SJSA1 (cell line): ENCODE results near the gene ITPKC. TPM values are rescaled to one million over a fixed set of nuclear protein-coding genes. Genes with fewer than 3 reads are reported as not detected.

Experiments
- DNase-seq, 2 experiments: peaks; one replicate each; pipeline ENCODE4 v3.0.0-alpha.2; 2015 to 2020; ENCODE audit warnings: low spot score in 2 of 2, low read depth in 1 of 2
- H3K27ac ChIP-seq: fragments of 250-450 bp; sonication (Bioruptor Pico); 2 replicates; pipeline ENCODE4 v1.5.1; 2020; ENCODE audit warnings: mild to moderate bottlenecking, moderate library complexity
- H3K27me3 ChIP-seq: fragments of 250-450 bp; sonication (Bioruptor Pico); replicated peaks from 2 replicates; pipeline ENCODE4 v1.5.1; 2020; ENCODE audit warnings: mild to moderate bottlenecking, moderate library complexity
- H3K36me3 ChIP-seq: fragments of 250-450 bp; sonication (Bioruptor Pico); 2 replicates; pipeline ENCODE4 v1.5.1; 2020; ENCODE audit warnings: mild to moderate bottlenecking
- H3K4me1 ChIP-seq: fragments of 250-450 bp; sonication (Bioruptor Pico); replicated peaks from 2 replicates; pipeline ENCODE4 v1.6.1; 2021; ENCODE audit warnings: mild to moderate bottlenecking
- H3K4me3 ChIP-seq: fragments of 250-450 bp; sonication (Bioruptor Pico); 2 replicates; pipeline ENCODE4 v1.5.1; 2020; ENCODE audit warnings: mild to moderate bottlenecking
- H3K9me3 ChIP-seq: fragments of 250-450 bp; sonication (Bioruptor Pico); replicated peaks from 2 replicates; pipeline ENCODE4 v1.5.1; 2020; ENCODE audit warnings: mild to moderate bottlenecking
- total RNA-seq: library from RNA; depleted of rRNA; stranded (reverse); fragments of >200 nt; shearing (Covaris generic); gene quantifications from 2 replicates; pipeline ENCODE4 v1.2.3, GENCODE V29; 2014

Gene ITPKC
- total RNA-seq, 1 experiment from 2014 or later, result 5.4 TPM

- no peaks in the 10 kb centered on the region for H3K9me3 ChIP-seq
- peaks cover 37% of the 10 kb centered on the region for H3K4me1 ChIP-seq
- no peaks in the 10 kb centered on the region for H3K27me3 ChIP-seq
- H3K36me3 ChIP-seq, result peaks cover 4% of the 10 kb centered on the region; the same call in 1 of the 2 replicates
- peak overlapping the region; percentile 38 for H3K4me3 ChIP-seq
- peak; percentile 90 to 91 for DNase-seq
- peak overlapping the region; percentile 93 for H3K27ac ChIP-seq
Measured at GRCh38 chr19:40714441-40715299, 2.2 kb upstream of the ITPKC start.

- Histone ChIP-seq H3K27ac (peak overlapping the region; percentile 93), H3K9me3 (no peaks in the 10 kb centered on the region)
- peak; percentile 85 to 95 for DNase-seq
Measured at GRCh38 chr19:40716031-40716481, 856 bp upstream of the ITPKC start.

GRCh38 chr19:40717325-40717879, 490 bp downstream of the ITPKC start:
- H3K27ac ChIP-seq, result peak overlapping the region; percentile 93
- peak in 1 of 2 experiments; percentile 39 for DNase-seq
- H3K4me1 ChIP-seq, result peaks cover 37% of the 10 kb centered on the region
- no peaks in the 10 kb centered on the region for H3K27me3 ChIP-seq
- no peaks in the 10 kb centered on the region for H3K36me3 ChIP-seq
- H3K9me3 ChIP-seq, result no peaks in the 10 kb centered on the region
- peak overlapping the region; percentile 78 for H3K4me3 ChIP-seq

More at GRCh38 chr19:40716031-40716481, 856 bp upstream of the ITPKC start:
- no peaks in the 10 kb centered on the region for H3K27me3 ChIP-seq
- peak overlapping the region; percentile 78 for H3K4me3 ChIP-seq
- H3K4me1 ChIP-seq, result peaks cover 37% of the 10 kb centered on the region
- H3K36me3 ChIP-seq, result 0 out of 2 replicates have a peak, but pooled peaks cover 4% of the 10 kb centered on the region

GRCh38 chr19:40717880-40718773, 1.2 kb downstream of the ITPKC start:
- DNase-seq, result peak in 1 of 2 experiments; percentile 11
- H3K27ac ChIP-seq, result peak overlapping the region; percentile 93; the same call in 1 of the 2 replicates
- H3K4me1 ChIP-seq, result peaks cover 37% of the 10 kb centered on the region
- H3K9me3 ChIP-seq, result no peaks in the 10 kb centered on the region
- H3K36me3 ChIP-seq, result no peaks in the 10 kb centered on the region
- no peaks in the 10 kb centered on the region for H3K27me3 ChIP-seq
- peak overlapping the region; percentile 78 for H3K4me3 ChIP-seq

- Histone ChIP-seq H3K27me3 (no peaks in the 10 kb centered on the region), H3K4me1 (peaks cover 37% of the 10 kb centered on the region), H3K27ac (0 out of 2 replicates have a peak overlapping the region, but pooled peaks have one; percentile 9), H3K36me3 (peaks cover 5% of the 10 kb centered on the region; the same call in 1 of the 2 replicates), H3K4me3 (peak overlapping the region; percentile 78), H3K9me3 (no peaks in the 10 kb centered on the region)
- DNase-seq, result peak in 1 of 2 experiments; percentile 15
Measured at GRCh38 chr19:40718774-40719391, 2.0 kb downstream of the ITPKC start.

- Histone ChIP-seq H3K27me3 (no peaks in the 10 kb centered on the region), H3K27ac (no peak overlapping the region), H3K9me3 (no peaks in the 10 kb centered on the region), H3K4me1 (peaks cover 35% of the 10 kb centered on the region), H3K4me3 (no peak overlapping the region), H3K36me3 (peaks cover 8% of the 10 kb centered on the region; the same call in 1 of the 2 replicates)
- DNase-seq, result no peak
Measured at GRCh38 chr19:40719414-40719894, 2.5 kb downstream of the ITPKC start.

GRCh38 chr19:40721140-40721486, 4.2 kb downstream of the ITPKC start:
- Histone ChIP-seq H3K27ac (no peak overlapping the region), H3K4me3 (no peak overlapping the region)
- no peak for DNase-seq

GRCh38 chr19:40721936-40722661, 5.2 kb downstream of the ITPKC start:
- no peak overlapping the region for H3K4me3 ChIP-seq

More at GRCh38 chr19:40721140-40721486, 4.2 kb downstream of the ITPKC start:
- peaks cover 22% of the 10 kb centered on the region for H3K4me1 ChIP-seq
- H3K27me3 ChIP-seq, result no peaks in the 10 kb centered on the region
- H3K9me3 ChIP-seq, result no peaks in the 10 kb centered on the region
- H3K36me3 ChIP-seq, result peaks cover 8% of the 10 kb centered on the region; the same call in 1 of the 2 replicates

GRCh38 chr19:40723661-40724254, 6.8 kb downstream of the ITPKC start:
- Histone ChIP-seq H3K27ac (no peak overlapping the region), H3K27me3 (no peaks in the 10 kb centered on the region), H3K36me3 (peaks cover 20% of the 10 kb centered on the region), H3K9me3 (no peaks in the 10 kb centered on the region), H3K4me1 (peaks cover 3% of the 10 kb centered on the region), H3K4me3 (no peak overlapping the region)
- no peak for DNase-seq

More at GRCh38 chr19:40721936-40722661, 5.2 kb downstream of the ITPKC start:
- H3K9me3 ChIP-seq, result no peaks in the 10 kb centered on the region
- DNase-seq, result no peak
- no peak overlapping the region for H3K27ac ChIP-seq
- peaks cover 19% of the 10 kb centered on the region for H3K4me1 ChIP-seq
- H3K27me3 ChIP-seq, result no peaks in the 10 kb centered on the region
- peaks cover 14% of the 10 kb centered on the region for H3K36me3 ChIP-seq

- no peaks in the 10 kb centered on the region for H3K4me1 ChIP-seq
- H3K27me3 ChIP-seq, result no peaks in the 10 kb centered on the region
- no peak overlapping the region for H3K27ac ChIP-seq
- no peak overlapping the region for H3K4me3 ChIP-seq
- H3K9me3 ChIP-seq, result no peaks in the 10 kb centered on the region
- peaks cover 20% of the 10 kb centered on the region for H3K36me3 ChIP-seq
- DNase-seq, result no peak
Measured at GRCh38 chr19:40724315-40724714, 7.4 kb downstream of the ITPKC start.

GRCh38 chr19:40724855-40725254, 7.9 kb downstream of the ITPKC start:
- H3K9me3 ChIP-seq, result no peaks in the 10 kb centered on the region
- H3K27me3 ChIP-seq, result no peaks in the 10 kb centered on the region
- no peaks in the 10 kb centered on the region for H3K4me1 ChIP-seq
- DNase-seq, result no peak
- H3K27ac ChIP-seq, result no peak overlapping the region
- H3K36me3 ChIP-seq, result peaks cover 24% of the 10 kb centered on the region
- H3K4me3 ChIP-seq, result no peak overlapping the region

GRCh38 chr19:40726279-40726678, 9.4 kb downstream of the ITPKC start:
- Histone ChIP-seq H3K27ac (no peak overlapping the region), H3K27me3 (no peaks in the 10 kb centered on the region), H3K9me3 (no peaks in the 10 kb centered on the region), H3K4me1 (no peaks in the 10 kb centered on the region), H3K36me3 (peaks cover 35% of the 10 kb centered on the region), H3K4me3 (no peak overlapping the region)
- DNase-seq, result no peak
